NCI-H748 (cell line): Measurements from ENCODE around the gene ATF6.

Source experiments
- DNase-seq: peaks from one replicate; lab custom pipeline; 2025; ENCODE audit not compliant: unreplicated experiment; lab: John Stamatoyannopoulos, UW

ATF6 gene

DNA sequence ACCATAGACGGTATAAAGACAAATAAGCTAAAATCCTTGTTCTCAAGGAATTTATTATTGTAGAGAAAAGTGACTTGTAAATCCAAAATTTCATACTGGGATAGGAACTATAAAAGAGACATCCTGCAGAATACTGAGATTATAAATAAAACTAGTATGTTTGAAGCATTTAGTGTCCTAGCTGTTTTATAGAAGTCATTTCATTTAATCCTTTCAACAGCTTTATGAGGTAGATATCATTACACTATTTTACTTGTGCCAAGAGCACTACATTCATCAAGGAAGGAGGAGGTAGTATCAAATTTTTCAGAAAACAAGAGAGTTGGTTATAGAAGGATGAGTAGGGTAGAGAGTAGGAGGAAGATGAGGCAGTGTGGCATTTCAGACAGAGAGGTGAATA lies 119.6 kb downstream of the ATF6 start:
- no peak for DNase-seq

DNA sequence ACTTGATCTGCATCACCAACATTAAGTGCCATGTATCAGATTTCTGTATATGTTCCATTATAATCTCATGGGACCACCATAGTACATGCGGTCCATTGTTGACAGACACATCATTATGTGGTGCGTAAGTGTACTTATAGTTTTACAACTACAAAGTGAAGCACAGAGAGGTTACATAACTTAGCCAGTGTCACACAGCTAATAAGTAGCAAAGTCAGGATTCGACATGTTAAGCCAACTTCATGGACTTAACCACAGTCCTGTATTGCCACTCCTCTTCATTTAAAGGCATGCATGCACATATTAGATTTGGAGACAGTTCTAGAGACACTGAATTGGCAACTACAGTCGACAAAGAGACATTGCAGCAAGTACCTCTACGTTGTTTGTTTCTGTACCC lies 120.5 kb downstream of the ATF6 start:
- no peak for DNase-seq

DNA sequence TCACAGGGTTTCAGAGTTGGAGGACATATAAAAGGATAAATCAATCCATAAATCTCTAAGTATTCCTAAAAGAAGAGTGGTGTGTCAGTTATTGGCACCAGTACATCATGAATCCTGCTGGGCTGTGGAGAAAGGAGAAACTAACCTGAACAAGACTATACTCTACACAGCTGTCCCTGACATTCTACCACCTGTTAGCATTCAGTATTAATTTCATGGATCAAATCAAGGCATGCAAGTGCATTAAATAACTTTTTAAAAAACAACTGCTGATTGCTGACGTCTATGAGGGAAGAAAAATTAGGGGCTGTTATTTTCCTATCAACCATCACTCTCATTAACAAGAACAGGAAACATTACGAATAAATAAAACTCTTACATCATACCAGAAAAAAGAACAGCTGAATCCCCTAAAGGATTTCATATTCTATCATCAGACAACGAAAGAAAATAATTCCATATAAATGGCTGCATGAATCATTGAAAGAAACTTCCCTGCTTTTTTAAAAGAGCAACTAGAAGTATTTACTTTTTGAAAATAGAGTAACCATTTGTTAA lies 121.7 kb downstream of the ATF6 start:
- no peak for DNase-seq

DNA sequence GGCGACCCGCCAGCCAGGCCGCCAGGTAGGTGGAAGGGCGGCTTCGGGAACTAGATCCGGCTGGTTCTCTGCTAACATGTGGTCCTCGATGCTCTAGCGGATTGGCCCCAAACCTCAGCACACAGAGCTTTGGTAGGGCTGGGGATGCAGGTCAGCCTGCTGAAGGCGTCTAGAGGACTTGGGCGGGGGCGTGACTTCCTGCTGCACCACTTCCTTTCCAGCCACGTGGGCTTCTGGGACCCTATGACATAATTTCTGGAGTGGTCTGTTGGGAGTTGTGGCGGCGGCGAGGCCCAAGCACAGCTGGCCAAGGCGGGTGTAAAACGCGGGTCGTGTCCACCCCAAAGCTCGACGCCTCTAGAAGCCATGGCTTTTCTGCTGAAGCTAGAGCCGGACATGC lies 124.5 kb downstream of the ATF6 start:
- no peak for DNase-seq

DNA sequence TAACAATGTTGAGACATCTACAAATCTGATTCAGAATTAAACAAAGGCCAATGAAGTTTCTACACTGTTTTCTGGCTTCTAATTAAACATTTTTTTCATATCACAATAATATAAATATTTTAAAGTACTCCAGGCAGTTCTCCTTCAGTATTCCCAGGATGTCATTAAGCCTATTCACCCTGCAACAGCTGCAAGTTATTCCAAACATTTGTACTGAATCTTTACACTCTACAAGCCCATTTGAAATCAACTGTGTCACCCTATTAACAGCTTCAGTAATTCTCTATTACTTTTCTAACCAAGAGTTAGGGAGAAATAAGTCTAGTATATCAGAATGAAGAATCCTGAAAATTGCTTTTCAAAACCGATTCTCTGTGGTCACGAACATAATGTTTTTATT lies 133.0 kb downstream of the ATF6 start:
- no peak for DNase-seq

DNA sequence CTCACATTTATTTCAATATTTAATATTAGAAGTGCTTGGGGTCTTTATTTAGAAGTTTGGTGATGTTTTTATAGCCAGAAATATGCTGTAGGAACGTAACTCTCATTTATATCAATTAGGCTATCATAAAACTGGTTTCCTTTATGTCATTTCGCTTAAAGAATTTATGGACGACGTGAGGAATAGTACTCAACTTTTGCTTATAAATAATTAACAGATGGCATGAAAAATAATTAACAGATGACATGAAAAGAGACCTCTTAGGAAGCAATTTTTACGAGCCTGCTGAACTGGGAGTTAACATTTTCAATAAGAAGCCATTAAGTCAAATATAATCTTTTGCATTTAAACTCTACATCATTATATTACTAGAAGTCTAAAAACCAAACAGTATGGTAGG lies 134.0 kb downstream of the ATF6 start:
- DNase-seq = no peak

DNA sequence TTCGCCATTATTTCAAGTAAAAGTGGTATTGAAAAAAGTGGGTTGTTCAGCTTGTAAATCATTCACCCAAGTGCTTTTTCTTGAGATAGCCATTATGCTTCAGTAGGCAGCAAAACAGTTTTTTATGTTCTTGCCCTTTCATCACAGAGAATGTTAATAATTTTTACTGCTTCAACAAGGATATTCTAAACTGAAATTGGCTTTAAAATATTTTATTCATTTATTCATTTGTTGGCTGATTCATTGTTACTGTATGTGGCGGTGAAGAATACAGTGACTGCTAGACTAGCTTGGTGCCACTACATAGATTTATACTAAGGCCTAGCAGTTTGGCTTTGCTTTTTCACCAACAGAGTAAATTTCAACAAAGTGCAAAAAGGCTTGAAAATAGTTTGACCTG lies 136.1 kb downstream of the ATF6 start:
- no peak for DNase-seq

DNA sequence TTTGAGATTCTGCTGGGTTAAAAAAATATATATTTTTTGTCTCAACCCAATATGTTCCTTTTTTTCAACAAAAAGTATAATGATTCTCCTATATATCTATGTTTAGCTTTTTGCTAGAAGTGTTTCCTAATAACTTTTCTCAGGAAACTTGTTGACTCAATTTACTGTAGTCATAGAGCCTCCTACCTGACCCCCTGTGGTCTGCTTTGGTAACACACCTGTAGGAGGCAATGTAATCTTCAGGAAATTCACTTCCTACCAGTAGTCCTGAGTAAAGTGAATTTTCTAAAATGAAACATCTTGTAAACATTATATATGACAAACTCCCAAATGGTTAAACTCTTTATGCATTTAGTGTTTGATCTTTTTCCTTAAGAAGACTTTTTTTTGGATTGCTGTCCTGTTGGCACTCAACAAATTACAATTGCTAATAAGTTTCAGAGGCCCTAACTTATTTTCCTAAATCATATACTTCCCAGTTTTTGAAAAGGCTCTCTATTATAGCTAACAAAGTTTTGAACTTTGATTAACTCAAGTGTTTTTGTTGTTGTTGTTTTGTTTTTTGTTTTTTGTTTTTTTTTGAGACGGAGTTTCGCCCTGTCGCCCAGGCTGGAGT lies 139.3 kb downstream of the ATF6 start:
- peak; percentile 14 for DNase-seq

DNA sequence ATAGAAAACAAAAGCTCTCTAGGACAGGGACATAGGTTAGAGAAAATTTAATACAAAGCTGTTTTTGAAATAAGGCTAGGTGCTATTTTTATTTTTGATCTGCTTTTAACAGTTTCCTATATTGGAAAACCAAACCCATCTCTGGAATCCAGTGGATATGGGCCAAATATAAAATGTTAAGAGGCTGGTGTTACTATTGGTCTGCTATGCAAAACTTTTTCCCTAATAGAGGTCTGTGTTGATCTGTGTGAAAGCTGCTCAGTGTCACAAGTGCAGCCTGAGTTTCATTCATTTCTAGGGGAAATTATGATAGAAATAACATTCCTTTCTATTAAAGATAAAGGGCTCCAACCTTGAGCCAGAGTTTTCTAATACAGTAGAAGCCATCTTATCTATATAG lies 141.1 kb downstream of the ATF6 start:
- DNase-seq = no peak

DNA sequence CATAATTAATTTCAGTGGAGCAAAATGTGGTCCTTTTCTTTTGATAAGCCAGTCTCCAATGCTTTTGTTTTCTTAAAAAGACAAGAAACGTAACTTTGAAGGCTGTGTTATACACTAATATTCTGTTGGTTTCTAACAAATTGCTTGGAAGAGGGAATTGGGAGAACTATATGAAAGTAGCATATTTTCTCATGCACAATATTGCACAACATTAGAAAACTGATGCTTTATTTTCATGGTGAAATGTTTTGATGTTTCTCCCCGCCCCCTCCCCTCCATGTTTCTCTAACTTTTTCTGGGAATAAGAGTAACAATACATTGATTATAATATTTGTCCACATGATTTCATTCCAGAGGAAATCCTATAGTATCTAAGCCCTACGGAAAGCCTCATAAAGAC lies 142.1 kb downstream of the ATF6 start:
- no peak for DNase-seq

DNA sequence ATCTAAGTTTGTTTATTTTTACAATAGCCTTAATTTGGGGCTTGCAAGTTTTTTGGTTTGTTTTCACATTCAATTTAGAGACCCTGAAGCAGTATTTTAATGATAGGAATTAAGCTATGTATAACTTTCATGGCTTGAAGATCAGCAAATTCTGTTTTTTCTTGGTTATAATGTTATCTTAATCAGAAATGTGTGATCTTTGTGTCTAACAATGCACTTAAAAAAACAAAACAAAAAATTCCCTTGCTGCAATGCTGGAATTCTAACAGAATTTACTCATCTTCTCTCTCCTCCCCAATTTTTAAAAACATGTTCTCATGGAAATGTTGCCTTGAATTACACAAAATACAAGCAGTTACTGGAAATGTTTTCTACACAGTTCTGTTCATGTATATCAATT lies 144.5 kb downstream of the ATF6 start:
- no peak for DNase-seq

DNA sequence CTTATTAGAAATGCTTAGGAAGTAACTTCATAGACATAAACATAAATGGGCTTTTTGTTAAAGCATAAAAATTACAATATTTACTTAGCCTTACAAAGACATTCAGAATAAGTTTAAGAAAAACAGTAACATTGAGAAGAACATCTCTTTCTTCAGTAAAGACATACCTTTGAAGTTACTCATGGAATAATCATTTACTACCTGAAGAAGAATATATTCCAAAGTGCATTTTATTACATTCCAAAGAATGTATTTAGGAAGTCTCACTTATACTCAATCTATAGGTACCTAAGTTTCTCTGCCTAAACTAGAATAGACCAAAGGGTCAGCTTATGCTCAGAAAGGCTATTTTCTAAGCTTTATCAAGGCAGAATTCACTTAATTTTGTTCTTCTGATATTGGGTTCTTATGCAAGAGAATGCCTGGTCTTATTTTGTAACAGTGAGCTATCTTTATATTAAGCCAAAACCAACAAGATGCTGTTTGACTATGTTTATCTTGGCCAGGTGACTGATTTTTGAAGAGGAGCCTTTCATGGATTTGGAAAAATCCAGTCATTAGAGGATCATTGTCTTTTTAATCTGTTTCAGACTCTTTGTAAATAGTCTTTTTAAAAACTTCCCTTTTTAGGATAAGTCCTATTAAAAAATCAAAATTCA lies 147.5 kb downstream of the ATF6 start:
- no peak for DNase-seq

DNA sequence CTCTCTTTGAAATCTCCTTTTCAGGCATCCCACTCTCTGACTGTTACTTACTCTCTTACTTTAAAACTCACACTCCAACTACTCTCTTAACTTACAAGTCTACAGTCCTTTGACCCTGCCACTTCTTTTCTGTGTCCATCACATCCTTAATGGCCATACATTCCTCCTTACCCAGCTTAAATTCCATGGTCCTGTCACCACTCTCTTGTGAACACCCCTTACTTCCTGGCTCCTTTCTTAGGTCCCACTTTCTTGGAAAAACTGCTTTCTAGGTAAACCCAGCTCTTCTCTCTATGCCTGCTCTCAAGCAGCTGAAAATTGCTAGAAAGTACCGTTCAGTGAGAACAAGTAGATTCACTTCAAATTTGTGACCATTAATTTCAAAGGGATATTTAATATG lies 148.5 kb downstream of the ATF6 start:
- DNase-seq = no peak

DNA sequence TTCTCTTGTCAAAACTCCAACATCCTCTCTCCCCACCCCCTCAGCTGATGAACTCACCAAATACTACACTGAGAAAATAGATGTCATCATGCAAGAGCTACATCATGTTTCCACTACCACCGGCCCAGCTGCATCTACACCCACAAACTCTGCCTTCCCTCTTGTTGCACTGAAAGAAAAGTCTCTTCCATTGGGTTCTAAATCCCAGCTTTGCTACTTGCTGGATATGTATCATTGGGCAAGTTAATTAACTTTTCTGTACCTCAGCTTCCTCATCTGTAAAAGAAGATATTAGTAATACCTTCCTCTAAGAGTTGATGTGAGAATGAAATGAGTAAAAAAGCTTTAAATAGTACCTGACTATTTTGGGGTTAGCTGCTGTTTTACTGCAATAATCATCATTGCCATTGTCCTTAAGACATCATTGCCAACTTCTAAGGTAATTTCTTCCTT lies 149.0 kb downstream of the ATF6 start:
- DNase-seq = no peak

DNA sequence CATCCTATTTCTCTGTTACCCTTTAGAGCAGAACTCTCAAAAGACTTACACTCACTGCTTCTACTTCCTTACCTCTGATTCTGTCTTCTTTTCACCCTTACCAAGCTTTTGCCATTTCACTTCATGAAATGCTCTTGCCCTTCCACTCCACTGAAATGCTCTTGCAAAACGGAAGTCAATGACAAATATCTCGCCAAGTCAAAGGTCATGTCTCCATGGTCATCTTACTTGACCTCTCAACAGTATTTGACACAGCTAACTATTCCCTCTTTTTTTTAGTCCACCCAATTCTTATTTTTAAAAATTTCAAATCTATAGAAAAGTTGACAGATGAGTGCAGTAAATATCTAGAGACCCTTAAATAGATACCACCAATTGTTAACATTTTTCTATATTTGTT lies 149.9 kb downstream of the ATF6 start:
- DNase-seq = no peak

DNA sequence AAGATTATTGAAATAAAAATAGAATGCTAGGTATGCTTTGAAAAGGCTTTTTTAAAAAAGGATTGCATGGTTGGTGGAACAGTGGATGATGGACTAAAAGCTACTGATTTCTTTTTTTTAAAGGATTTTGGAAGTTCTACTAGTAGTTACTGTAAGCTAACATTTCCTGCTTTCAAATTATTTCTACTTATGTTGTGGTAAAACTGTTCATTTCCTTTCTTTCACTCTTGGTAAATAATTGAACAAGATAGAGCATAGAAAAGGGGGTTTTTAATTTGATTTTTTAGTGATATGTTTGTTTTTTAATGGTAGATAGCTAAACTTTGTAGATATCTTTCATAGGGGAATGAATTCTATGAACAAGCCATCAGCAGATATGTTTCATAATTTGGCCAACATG lies 153.1 kb downstream of the ATF6 start:
- no peak for DNase-seq

DNA sequence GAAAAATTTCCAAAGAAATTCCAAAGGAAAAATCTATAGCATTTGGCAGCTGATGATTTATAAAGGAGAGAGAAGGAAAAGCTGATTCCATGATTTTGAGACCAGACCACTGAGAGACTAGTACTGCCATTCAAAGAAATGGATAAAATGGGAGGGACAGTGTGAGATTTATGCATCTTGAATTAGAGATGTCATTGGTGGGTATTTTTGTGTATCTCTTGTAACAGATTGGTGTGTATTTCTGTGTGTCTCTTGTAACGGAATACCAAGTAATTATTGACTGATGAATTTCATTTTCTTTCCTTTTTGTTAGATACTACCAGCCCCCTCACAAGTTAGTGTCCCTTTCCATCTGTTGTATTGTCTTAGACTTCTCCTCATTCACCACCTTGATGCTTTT lies 155.4 kb downstream of the ATF6 start:
- DNase-seq = no peak

DNA sequence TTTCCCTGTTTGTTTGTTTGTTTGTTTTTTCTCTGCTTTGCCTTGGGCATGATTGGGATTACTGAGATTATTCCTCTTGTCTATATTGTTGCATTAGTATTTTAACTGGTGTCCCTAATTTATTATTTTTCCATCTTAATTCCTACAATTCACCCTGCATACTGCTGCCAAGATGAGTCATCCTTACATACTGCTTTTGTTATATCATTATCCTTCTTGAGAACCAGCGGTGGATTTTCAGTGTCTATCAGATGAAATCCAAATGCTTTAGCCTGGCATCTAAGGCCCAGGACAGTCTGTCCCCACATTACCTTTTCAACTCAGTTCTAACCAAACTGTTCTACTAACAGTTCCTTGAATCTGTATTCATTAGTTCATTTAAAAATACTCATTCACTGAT lies 155.9 kb downstream of the ATF6 start:
- DNase-seq = no peak

DNA sequence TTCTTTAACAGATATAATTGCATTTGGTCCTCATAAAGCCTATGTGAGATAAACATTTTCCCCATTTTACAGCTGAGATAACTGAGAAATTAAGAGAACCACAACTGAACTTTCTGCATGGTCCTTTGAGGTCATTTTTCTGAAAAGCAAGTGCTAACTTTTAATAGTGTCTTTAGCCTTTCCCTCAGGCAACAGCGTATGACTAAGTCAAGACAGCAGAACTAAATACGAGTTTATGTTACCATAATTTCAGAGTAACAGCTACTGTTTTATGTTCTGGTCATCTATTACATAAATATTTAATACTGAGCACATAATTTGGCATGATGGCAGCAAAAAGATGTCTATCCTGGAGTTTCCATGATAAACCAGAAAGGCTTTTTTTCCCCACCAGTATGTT lies 161.9 kb downstream of the ATF6 start:
- DNase-seq = no peak

DNA sequence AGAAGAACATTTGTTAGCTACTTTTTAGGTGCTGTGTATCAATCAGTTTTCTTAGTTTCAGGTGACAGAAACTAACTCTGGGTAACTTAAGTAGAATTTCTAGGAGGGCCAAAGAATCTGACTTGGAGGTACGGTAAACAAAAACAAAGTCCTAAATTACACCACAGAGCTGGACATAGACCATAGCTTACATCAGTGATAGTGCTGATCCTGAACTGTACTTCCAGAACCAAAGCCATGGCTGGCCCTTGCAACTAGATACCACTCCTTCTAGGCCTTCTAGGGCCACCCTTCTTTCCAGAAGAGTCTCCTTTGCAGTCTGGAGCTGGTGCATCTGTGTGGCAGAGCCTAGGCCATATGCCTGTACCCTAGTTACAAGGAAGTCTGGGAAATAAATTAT lies 163.0 kb downstream of the ATF6 start:
- DNase-seq = no peak

DNA sequence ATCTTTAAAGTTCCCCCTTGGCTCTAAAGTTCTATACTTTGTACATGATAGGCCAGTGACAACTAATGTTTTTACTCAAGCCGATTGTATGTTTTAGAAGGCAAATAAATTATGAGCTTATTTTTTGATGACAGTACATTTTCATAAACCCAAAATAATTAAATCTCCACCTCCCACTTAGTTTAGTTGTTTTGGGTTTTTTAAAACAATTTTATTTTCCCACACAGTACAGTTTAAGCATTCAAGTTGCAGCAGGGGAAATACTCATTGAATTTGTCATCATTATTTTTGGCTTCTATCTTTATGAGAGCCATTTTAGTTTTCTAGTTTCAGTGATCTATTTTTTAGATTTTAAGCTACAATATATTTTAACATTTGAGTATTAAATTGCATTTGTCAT lies 163.9 kb downstream of the ATF6 start:
- DNase-seq = no peak

DNA sequence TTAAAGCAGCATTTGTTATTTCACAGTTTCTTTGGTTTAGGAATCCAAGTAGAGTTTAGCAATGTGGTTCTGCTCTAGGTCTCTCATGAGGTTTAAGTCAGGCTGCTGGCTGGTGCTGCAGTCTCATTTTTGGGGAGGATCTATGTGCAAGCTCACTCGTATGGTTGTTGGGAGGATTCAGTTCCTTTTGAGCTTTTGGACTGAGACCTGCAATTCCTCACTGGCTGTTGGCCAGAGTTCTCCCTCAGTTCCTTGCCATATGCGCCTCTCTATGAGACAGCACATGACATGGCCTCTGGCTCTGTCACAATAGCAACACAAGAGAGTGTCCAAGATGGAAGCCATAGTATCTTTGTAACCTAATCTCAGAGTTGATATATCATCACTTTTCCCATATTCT lies 166.5 kb downstream of the ATF6 start:
- no peak for DNase-seq
